AG04450 (cell line): ENCODE measurements around the gene PADI3. TPM values are rescaled to one million over a fixed set of nuclear protein-coding genes. Genes with fewer than 3 reads are reported as not detected.

ENCODE experiments used
- CTCF ChIA-PET: fragments of 300-600, 350-600 bp; formaldehyde crosslinking; extraction: SDS; loops from one replicate; lab custom pipeline; 2022; ENCODE audit warnings: antibody characterized with exemption, inconsistent platforms; lab: Charles Lee
- POLR2A ChIA-PET: fragments of 350-600 bp; formaldehyde crosslinking; extraction: SDS; loops from one replicate; lab custom pipeline; 2021; ENCODE audit warnings: antibody characterized with exemption, inconsistent platforms; lab: Yijun Ruan, JAX
- DNase-seq: peaks from one replicate; pipeline ENCODE4 v3.0.0-alpha.2; 2011; ENCODE audit warnings: low read depth, low spot score
- H3K27ac ChIP-seq: one replicate; pipeline ENCODE4 v1.5.1; 2012; ENCODE audit warnings: low read depth, low read length, control low read depth
- H3K27me3 ChIP-seq: one replicate; pipeline ENCODE4 v1.6.0; 2012; ENCODE audit warnings: low read length; ENCODE audit not compliant: control insufficient read depth, insufficient read depth
- H3K4me3 ChIP-seq: 2 replicates; pipeline ENCODE4 v1.5.1; 2011; ENCODE audit warnings: mild to moderate bottlenecking, low read depth, low read length, control low read depth
- H3K9me3 ChIP-seq: 2 replicates; pipeline ENCODE4 v1.5.1; 2012; ENCODE audit warnings: low read length; ENCODE audit not compliant: control insufficient read depth, insufficient read depth
- polyA minus RNA-seq: library from RNA; depleted of rRNA, polyadenylated mRNA; stranded (reverse); fragments of >200 nt; gene quantifications from 2 replicates; pipeline ENCODE4 v1.2.3, GENCODE V29; 2011; rRNA and poly(A)+ RNA removed
- polyA plus RNA-seq: library from polyadenylated mRNA; depleted of rRNA; stranded (reverse); fragments of >200 nt; gene quantifications from 2 replicates; pipeline ENCODE4 v1.2.3, GENCODE V29; 2011; rRNA removed
- TF ChIP-seq, protein P1 (sequence below): IDR thresholded peaks from 2 replicates; pipeline ENCODE4 v1.5.1; 2011; ENCODE audit warnings: low read depth, low read length, control low read depth, inconsistent platforms

PADI3 gene
- polyA plus RNA-seq: 0.05 TPM in 1 of 2 replicates, not detected in the other
- polyA minus RNA-seq: 0.05 and 0.09 TPM in 2 replicates

DNA sequence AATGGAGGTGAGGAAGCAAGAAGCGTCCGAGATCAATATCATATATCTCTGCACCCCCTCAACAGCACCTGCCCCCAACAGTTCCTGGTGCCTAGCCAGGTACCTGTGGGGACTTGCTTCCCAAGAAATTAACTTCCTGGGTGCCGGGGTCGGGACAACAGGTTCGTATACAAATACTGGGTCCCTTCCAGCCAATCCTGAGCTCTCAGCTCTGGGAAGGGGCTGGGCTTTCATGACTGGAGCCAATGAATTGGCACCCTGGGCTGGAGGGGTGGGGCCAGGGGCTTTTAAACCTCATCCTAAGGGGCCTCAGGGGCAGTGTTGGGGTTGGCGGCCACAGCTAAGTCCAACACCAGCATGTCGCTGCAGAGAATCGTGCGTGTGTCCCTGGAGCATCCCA is at the start of gene PADI3:
PADI3 (plus strand) TSS at position 318 of the 400 bp plus-strand sequence; CDS start at position 358, 40 bp downstream.
- no peaks in the 10 kb centered on the region for H3K27me3 ChIP-seq
- no peaks in the 10 kb centered on the region; the same call in 1 of the 2 replicates for H3K9me3 ChIP-seq
- ChIA-PET CTCF (interaction anchor here (1.0 kb wide), 1 partner anchor 78 kb away, joined by 3 read pairs; no protein-coding TSS in a partner anchor), POLR2A (no interaction called here)
- H3K4me3 ChIP-seq: no peak within 1 kb of the TSS
- no peak within 1 kb of the TSS for H3K27ac ChIP-seq
- TF ChIP-seq, protein P1, sequence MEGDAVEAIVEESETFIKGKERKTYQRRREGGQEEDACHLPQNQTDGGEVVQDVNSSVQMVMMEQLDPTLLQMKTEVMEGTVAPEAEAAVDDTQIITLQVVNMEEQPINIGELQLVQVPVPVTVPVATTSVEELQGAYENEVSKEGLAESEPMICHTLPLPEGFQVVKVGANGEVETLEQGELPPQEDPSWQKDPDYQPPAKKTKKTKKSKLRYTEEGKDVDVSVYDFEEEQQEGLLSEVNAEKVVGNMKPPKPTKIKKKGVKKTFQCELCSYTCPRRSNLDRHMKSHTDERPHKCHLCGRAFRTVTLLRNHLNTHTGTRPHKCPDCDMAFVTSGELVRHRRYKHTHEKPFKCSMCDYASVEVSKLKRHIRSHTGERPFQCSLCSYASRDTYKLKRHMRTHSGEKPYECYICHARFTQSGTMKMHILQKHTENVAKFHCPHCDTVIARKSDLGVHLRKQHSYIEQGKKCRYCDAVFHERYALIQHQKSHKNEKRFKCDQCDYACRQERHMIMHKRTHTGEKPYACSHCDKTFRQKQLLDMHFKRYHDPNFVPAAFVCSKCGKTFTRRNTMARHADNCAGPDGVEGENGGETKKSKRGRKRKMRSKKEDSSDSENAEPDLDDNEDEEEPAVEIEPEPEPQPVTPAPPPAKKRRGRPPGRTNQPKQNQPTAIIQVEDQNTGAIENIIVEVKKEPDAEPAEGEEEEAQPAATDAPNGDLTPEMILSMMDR: no peak
- DNase-seq: no peak

GRCh38 chr1:17199267-17200044 is 49.4 kb upstream of the PADI3 start:
- CTCF ChIA-PET: interaction anchor here (2.6 kb wide), 1 partner anchor 73 kb away, joined by 7 read pairs; no protein-coding TSS in a partner anchor
- Histone ChIP-seq H3K4me3 (no peak overlapping the region), H3K27me3 (no peaks in the 10 kb centered on the region), H3K9me3 (no peaks in the 10 kb centered on the region), H3K27ac (no peak overlapping the region)
- DNase-seq: no peak
- POLR2A ChIA-PET: no interaction called here
- TF ChIP-seq, protein P1: no peak

DNA sequence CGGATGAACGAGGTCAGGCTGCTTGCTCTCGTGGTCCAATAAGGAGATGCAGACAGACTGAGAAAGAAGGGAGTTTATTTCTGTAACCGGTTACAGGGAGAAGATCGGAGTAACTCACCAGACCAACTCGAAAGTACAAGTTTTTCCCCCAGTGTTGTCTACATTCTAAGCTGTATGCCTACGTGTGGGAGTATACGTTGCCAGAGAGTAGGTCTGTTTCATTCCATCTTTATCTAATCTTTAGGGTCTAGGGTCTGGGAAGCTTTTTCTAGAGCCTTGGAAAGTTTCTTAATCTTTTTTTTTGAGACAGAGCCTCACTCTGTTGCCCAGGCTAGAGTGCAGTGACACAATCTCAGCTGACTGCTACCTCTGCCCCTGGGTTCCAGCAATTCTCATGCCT is 48.7 kb upstream of the PADI3 start:
- DNase-seq: no peak
- TF ChIP-seq, protein P1: no peak
- no peaks in the 10 kb centered on the region for H3K27me3 ChIP-seq
- POLR2A ChIA-PET: no interaction called here
- CTCF ChIA-PET: interaction anchor here (2.6 kb wide), 1 partner anchor 74 kb away, joined by 7 read pairs; no protein-coding TSS in a partner anchor
- no peak overlapping the region for H3K27ac ChIP-seq
- no peak overlapping the region for H3K4me3 ChIP-seq
- no peaks in the 10 kb centered on the region for H3K9me3 ChIP-seq

- CTCF ChIA-PET: interaction anchor here (1.0 to 2.6 kb wide), 2 partner anchors 30 to 75 kb away, joined by 3 to 7 read pairs; no protein-coding TSS in a partner anchor
- H3K4me3 ChIP-seq: no peak overlapping the region
- H3K27ac ChIP-seq: no peak overlapping the region
- no peaks in the 10 kb centered on the region for H3K9me3 ChIP-seq
- POLR2A ChIA-PET: no interaction called here
- no peaks in the 10 kb centered on the region for H3K27me3 ChIP-seq
- TF ChIP-seq, protein P1: no peak
- no peak for DNase-seq
These were observed 48.1 kb upstream of the PADI3 start for GRCh38 chr1:17200756-17201155.
